Effector memory CD8-positive, alpha-beta T cell (primary cell): Measurements from ENCODE around the gene ADARB1.

ENCODE experiments used
- ATAC-seq: fragments of 150-1000 bp; cut with Tn5 transposase; replicated peaks from 2 replicates; pipeline ENCODE4 v1.10.0; 2021; ENCODE audit warnings: mild to moderate bottlenecking, moderate library complexity
- DNase-seq, 3 experiments: peaks; one replicate each; pipeline ENCODE4 v3.0.0; 2021
- H3K27ac Mint-ChIP-seq, 2 donors: one replicate each; pipeline ENCODE4 v1.8.0; 2022; ENCODE audit warnings: mild to moderate bottlenecking in 2 of 2, mixed read lengths in 2 of 2, moderate library complexity in 2 of 2
- H3K27me3 Mint-ChIP-seq, 2 donors: one replicate each; pipeline ENCODE4 v1.8.0; 2022; ENCODE audit warnings: mixed read lengths in 2 of 2
- H3K36me3 Mint-ChIP-seq: one replicate; pipeline ENCODE4 v1.8.0; 2022; ENCODE audit warnings: mild to moderate bottlenecking, moderate library complexity, mixed read lengths; ENCODE audit not compliant: insufficient read depth
- H3K4me1 Mint-ChIP-seq, 2 donors: one replicate each; pipeline ENCODE4 v1.8.0; 2022; ENCODE audit warnings: low read depth in 2 of 2, mixed read lengths in 2 of 2
- H3K4me3 Mint-ChIP-seq, 2 donors: one replicate each; pipeline ENCODE4 v1.8.0; 2022; ENCODE audit warnings: mild to moderate bottlenecking in 2 of 2, mixed read lengths in 2 of 2, moderate library complexity in 2 of 2
- H3K9me3 Mint-ChIP-seq, 2 donors: one replicate each; pipeline ENCODE4 v1.8.0; 2022; ENCODE audit warnings: mixed read lengths in 2 of 2

The ADARB1 gene

DNA sequence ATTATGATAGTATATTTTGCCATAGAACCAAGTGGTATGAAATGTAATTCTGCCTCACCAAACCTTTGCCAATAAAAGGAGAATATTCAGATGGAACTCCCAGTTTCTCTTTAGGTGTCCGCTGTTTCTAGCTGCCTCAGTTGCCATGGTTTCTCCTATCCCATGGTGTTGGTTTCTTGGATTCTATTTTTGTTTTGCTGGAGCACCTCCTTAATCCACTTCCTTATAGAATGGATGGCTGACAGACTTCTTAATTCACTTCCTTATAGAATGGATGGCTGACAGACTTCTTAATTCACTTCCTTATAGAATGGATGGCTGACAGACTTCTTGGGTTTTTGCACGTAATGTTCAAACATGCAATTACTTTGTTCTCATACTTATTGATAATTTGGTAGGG is 43.7 kb downstream of the ADARB1 start:
- Mint-ChIP-seq H3K27me3 (no peaks in the 10 kb centered on the region), H3K36me3 (peaks cover 5% of the 10 kb centered on the region), H3K9me3 (no peaks in the 10 kb centered on the region), H3K4me3 (no peak overlapping the region), H3K4me1 (peaks cover 23 to 24% of the 10 kb centered on the region in 2 donors), H3K27ac (no peak overlapping the region)
- ATAC-seq (no peak), DNase-seq (no peak)

DNA sequence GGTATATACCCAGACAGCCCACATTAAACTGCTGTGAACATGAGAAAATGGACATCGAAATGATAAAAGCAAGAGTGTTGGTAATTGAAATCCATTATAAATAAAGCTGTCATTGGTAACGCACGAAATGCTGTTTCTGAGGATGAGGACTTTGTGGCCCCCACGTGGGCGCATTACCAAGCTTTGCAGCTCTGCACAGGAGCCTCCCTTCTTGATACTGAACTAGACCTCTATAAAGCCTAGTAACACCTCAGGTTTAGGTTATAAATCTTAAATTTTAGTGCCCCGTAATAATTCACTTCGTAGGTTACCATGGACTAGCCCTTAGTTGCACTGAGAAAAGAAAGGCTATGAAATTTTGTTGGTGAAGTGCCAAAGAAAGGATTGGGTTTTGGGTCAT is 45.4 kb downstream of the ADARB1 start:
- H3K4me1 Mint-ChIP-seq, result peaks cover 21 to 24% of the 10 kb centered on the region in 2 donors
- ATAC-seq (no peak), DNase-seq (no peak)
- H3K9me3 Mint-ChIP-seq, result no peaks in the 10 kb centered on the region
- no peak overlapping the region for H3K4me3 Mint-ChIP-seq
- peaks cover 6% of the 10 kb centered on the region for H3K36me3 Mint-ChIP-seq
- H3K27ac Mint-ChIP-seq, result no peak overlapping the region
- H3K27me3 Mint-ChIP-seq, result no peaks in the 10 kb centered on the region

DNA sequence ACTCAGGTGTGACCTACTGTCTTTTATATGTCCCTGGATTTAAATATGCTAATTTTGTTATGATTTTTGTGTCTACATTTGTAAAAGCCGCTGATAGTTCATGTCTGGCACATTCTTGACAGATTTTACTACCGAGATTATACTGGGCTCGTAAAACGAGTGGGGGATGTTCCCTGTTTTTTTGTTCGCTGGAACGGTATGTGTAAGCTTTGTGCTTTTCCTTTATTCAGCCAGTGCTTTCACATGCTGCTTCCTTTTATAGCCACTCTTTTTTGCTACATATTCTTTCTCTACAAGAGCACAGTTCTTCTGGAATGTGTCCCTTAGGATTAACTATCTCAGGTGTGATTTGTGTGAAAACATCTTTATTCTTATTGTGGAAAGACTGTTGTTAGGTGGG is 46.6 kb downstream of the ADARB1 start:
- no peak for ATAC-seq
- peaks cover 6% of the 10 kb centered on the region for H3K36me3 Mint-ChIP-seq
- DNase-seq, result no peak
- no peaks in the 10 kb centered on the region for H3K9me3 Mint-ChIP-seq
- H3K27me3 Mint-ChIP-seq, result no peaks in the 10 kb centered on the region
- H3K27ac Mint-ChIP-seq, result no peak overlapping the region
- no peak overlapping the region for H3K4me3 Mint-ChIP-seq
- H3K4me1 Mint-ChIP-seq, result peaks cover 17 to 23% of the 10 kb centered on the region in 2 donors

DNA sequence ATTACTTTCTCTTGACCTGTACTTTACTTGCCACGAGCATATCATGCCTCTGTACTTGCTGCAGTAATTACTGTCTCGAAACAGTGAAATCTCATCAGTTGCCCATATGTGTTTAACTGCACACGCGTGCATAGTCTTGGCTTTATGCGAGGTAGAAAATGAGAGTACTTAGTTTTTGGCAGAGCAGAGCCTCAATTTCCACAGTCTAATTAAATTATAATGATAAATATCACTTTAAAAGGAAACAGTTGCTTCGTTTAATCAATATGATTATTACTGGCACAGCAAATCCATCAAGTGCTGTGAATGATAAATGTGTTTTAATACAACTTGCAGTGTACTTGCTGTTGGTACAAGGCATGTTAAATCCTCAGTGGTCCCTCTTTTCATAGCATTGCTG is 47.6 kb downstream of the ADARB1 start:
- H3K27me3 Mint-ChIP-seq, result no peaks in the 10 kb centered on the region
- peaks cover 6% of the 10 kb centered on the region for H3K36me3 Mint-ChIP-seq
- peaks cover 22 to 26% of the 10 kb centered on the region in 2 donors for H3K4me1 Mint-ChIP-seq
- H3K9me3 Mint-ChIP-seq, result no peaks in the 10 kb centered on the region
- no peak overlapping the region for H3K4me3 Mint-ChIP-seq
- DNase-seq, result no peak
- H3K27ac Mint-ChIP-seq, result peak overlapping the region in 1 of 2 donors; percentile 51
- no peak for ATAC-seq

DNA sequence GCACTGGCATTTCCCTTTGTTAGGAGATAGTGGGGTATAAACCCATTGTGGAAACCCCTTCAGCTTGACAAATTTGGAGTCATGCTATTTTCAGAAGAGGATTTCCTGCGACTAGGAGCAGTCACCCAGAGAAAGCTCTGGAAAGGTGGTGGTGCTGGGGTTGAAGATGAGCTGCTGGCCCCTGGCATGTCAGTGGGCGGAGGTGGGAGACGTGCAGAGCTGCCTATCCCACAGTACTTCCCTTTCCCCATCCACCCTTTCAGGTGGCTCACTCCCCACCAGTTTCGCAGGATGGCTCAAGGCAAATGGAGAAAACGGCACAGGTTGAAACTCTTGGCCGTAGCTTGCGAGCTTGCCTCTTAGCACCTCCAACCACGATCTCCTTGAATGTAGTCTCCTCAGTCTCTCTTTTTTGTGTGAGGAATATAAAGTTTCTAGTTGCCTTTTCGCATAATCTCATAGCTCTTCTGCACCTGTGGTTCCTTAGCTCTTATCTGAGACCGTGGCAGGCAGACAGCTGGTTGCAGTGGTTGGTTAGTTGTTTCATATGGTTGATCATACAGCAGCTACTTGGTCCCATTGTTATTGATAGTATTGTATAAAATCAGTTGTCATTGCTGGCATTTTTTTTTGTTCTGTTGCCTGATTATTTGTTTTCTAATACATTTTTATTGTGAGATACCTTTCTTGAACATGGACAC is 48.2 kb downstream of the ADARB1 start:
- H3K27ac Mint-ChIP-seq, result peak overlapping the region in 1 of 2 donors; percentile 78
- no peaks in the 10 kb centered on the region for H3K27me3 Mint-ChIP-seq
- H3K4me1 Mint-ChIP-seq, result peaks cover 23 to 27% of the 10 kb centered on the region in 2 donors
- H3K4me3 Mint-ChIP-seq, result no peak overlapping the region
- H3K9me3 Mint-ChIP-seq, result no peaks in the 10 kb centered on the region
- H3K36me3 Mint-ChIP-seq, result peaks cover 6% of the 10 kb centered on the region
- no peak for DNase-seq
- ATAC-seq, result no peak

DNA sequence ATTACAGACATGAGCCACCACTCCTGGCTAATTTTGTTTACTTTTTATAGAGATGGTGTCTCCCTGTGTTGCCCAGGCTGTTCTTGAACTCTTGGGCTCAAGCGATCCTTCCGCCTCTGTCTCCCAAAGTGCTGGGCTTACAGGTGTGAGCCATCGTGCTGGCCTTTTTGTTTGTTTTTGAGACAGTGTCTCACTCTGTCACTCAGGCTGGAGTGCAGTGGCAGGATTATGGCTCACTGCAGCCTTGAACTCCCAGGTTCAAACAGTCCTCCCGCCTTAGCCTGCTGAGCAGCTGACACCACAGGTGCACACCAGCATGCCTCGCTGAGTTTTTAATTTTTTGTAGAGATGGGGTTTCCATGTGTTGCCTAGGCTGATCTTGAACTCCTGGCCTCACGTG is 49.1 kb downstream of the ADARB1 start:
- H3K4me1 Mint-ChIP-seq, result peaks cover 23 to 30% of the 10 kb centered on the region in 2 donors
- no peaks in the 10 kb centered on the region for H3K9me3 Mint-ChIP-seq
- peak overlapping the region in 1 of 2 donors; percentile 30 for H3K27ac Mint-ChIP-seq
- DNase-seq (no peak), ATAC-seq (no peak)
- H3K27me3 Mint-ChIP-seq, result no peaks in the 10 kb centered on the region
- H3K36me3 Mint-ChIP-seq, result peaks cover 6% of the 10 kb centered on the region
- no peak overlapping the region for H3K4me3 Mint-ChIP-seq

DNA sequence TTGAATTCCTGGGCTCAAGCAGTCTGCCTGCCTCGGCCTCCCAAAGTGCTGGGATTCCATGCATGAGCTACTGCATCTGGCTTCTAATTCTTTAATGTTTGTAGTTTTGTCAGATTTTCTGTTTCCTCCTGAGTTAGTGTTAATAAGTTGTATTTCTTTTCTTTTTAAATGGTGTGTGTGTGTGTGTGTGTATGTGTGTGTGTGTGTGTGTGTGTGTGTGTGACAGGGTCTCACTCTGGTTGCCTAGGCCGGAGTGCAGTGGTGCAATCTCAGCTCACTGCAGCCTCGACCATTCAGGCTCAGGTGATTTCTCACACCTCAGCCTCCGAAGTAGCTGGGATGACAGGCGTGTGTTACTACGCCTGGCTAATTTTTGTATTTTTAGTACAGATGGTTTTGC is 50.2 kb downstream of the ADARB1 start:
- ATAC-seq (no peak), DNase-seq (no peak)
- Mint-ChIP-seq H3K36me3 (peaks cover 7% of the 10 kb centered on the region), H3K9me3 (no peaks in the 10 kb centered on the region), H3K27ac (peak overlapping the region in 1 of 2 donors; percentile 77), H3K27me3 (no peaks in the 10 kb centered on the region), H3K4me1 (peaks cover 29 to 35% of the 10 kb centered on the region in 2 donors), H3K4me3 (no peak overlapping the region)

DNA sequence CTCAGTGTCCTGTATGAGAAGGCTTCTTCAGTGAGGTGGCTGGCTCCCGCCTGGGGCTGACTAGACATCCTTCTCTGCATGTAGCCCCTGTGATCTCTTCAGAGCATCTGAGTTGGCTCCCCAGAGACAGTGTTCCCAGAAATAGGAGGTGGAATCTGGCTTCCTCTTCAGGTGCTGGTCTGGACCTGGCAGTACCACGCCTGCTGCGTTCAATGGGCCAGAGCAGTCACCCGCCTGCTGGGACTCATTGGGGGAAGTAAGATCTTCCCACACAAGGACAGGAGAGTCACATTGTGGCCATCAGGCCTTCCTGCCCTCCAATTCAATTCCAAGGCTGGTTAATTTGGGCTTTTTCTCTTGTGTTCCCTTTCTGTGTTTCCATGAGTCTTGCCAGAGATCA is 51.0 kb downstream of the ADARB1 start:
- Mint-ChIP-seq H3K27me3 (no peaks in the 10 kb centered on the region), H3K9me3 (no peaks in the 10 kb centered on the region), H3K4me1 (peaks cover 29 to 35% of the 10 kb centered on the region in 2 donors), H3K4me3 (no peak overlapping the region), H3K36me3 (peaks cover 8% of the 10 kb centered on the region), H3K27ac (peak overlapping the region; percentile 42 to 77)
- ATAC-seq (no peak), DNase-seq (no peak)

DNA sequence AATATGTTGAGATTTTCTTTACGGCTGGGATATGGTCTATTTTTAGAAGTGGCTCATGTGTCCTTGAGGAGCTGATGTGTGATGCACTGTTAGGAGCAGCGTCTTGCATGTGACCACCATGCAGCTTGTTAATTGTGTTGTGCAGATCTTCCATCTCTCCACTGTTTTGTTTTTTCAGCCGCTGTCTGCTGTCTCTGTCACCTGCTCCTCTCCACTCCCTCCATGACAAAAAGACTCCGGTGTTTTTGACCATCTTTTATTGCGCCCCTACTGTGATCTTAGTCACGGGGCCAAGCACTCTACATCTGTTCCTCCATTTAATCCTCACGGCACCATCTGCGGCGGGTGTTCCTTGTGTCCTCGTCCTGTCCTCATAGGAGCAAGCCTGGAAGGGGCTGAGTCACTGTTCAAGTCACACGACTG is 51.8 kb downstream of the ADARB1 start:
- Mint-ChIP-seq H3K27ac (no peak overlapping the region), H3K36me3 (peaks cover 7% of the 10 kb centered on the region), H3K9me3 (no peaks in the 10 kb centered on the region), H3K4me1 (peaks cover 24 to 29% of the 10 kb centered on the region in 2 donors), H3K27me3 (no peaks in the 10 kb centered on the region), H3K4me3 (no peak overlapping the region)
- ATAC-seq (no peak), DNase-seq (no peak)

DNA sequence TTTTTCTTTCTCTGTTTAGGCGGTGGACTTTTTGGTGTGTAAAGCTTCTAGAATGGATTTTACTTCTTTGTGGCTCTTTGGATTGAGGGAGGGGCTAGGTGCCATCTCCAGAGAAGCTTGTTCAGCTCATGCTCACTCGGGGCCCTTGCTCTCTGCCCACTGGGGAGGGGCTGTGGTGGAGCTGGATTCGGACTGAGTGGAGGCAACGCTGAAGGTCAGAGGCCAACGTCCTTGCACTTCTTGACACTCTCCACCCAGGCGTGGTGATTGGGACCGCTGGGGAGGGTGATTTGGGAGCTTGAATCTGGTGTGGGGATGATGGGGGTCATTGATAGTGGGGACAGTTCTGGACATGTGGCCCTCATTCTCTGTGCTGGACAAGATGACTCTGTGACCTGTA is 52.6 kb downstream of the ADARB1 start:
- no peak for DNase-seq
- Mint-ChIP-seq H3K27me3 (no peaks in the 10 kb centered on the region), H3K36me3 (peaks cover 7% of the 10 kb centered on the region), H3K9me3 (no peaks in the 10 kb centered on the region), H3K4me3 (no peak overlapping the region), H3K27ac (no peak overlapping the region), H3K4me1 (peaks cover 21 to 22% of the 10 kb centered on the region in 2 donors)
- no peak for ATAC-seq

DNA sequence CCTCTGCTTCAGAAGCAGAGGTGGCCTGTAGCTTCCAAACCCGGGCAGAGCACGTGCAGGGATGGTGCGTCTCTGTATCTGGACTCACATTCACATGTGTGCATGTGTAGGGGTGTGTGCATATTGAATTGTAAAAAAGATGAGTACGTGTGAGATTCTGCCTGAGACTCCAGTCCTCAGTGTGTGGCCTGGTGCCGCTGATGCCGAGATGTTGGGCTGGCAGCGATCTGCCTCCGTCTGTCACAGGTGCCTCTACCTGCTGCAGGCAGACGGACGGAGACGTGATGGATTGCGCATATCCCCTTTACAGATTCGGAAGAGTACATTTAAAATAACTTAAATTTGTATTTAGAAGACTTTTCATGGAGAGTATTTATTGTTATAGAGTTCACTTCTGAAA is 53.6 kb downstream of the ADARB1 start:
- Mint-ChIP-seq H3K27ac (no peak overlapping the region), H3K4me1 (peaks cover 21 to 23% of the 10 kb centered on the region in 2 donors), H3K4me3 (no peak overlapping the region), H3K9me3 (no peaks in the 10 kb centered on the region), H3K27me3 (no peaks in the 10 kb centered on the region), H3K36me3 (peaks cover 7% of the 10 kb centered on the region)
- ATAC-seq (no peak), DNase-seq (no peak)

DNA sequence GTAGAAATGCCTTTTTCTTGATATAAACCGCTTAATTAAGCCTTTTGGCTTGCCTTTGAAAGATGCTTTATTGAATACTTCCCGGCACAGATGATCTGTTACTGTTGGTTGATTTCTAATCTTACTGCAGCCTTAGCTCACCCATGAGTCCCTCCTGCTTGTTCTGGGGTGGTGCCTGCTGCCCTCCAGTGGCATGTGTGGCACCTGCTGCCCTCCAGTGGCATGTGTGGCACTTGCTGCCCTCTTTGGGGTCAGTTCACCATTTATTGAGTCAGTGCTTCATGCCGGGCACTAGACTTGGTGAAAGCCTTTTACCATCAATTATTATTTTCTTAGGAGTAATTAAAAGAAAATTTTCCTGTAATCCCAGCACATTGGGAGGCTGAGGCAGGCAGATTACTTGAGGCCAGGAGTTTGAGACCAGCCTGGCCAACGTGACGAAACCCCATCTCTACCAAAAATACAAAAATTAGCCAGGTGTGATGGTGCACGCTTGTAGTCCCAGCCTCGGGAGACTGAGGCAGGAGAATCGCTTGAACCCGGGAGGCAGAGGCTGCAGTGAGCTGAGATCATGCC is 54.3 kb downstream of the ADARB1 start:
- Mint-ChIP-seq H3K9me3 (no peaks in the 10 kb centered on the region), H3K27me3 (no peaks in the 10 kb centered on the region), H3K4me1 (peaks cover 24 to 25% of the 10 kb centered on the region in 2 donors), H3K4me3 (no peak overlapping the region), H3K36me3 (peaks cover 7% of the 10 kb centered on the region), H3K27ac (no peak overlapping the region)
- peak; percentile 66 to 80 (median 69) for DNase-seq
- peak; percentile 100 for ATAC-seq

DNA sequence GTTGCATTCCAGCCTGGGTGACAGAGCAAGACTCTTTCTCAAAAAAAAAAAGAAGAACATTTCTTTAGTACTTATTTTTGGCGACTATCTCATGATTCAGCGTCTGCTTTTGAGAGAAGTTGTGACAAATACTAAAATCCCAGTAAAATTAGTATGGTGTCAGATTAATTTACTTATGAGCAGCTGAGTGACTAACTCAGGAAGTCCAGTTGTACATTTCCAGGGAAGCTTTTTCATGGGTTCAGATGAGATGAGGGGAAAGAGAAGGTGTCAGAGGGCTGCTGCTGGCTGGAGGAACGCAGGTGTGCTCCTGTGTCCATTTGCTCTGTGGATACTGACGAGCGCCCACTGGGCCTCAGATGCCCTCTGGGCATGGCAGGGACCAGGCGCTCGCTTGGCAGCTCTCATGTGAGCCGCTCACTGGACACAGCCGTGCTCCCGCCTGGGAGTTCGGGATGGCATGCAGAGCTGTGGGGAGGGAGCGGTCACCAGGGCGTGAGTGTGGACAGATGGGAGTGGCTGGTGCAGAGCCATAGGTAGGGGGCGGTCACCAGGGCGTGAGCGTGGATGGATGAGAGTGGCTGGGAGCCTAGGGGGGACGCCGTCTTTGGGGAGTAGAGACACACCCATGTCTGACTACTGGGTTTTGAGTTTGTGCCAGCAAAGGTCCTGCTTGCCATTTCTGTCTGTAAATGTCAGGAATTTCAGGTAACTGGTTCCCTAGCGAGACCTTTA is 55.0 kb downstream of the ADARB1 start:
- ATAC-seq (no peak), DNase-seq (no peak)
- Mint-ChIP-seq H3K27me3 (no peaks in the 10 kb centered on the region), H3K27ac (no peak overlapping the region), H3K4me3 (no peak overlapping the region), H3K36me3 (peaks cover 6% of the 10 kb centered on the region), H3K9me3 (no peaks in the 10 kb centered on the region), H3K4me1 (peaks cover 22 to 25% of the 10 kb centered on the region in 2 donors)

DNA sequence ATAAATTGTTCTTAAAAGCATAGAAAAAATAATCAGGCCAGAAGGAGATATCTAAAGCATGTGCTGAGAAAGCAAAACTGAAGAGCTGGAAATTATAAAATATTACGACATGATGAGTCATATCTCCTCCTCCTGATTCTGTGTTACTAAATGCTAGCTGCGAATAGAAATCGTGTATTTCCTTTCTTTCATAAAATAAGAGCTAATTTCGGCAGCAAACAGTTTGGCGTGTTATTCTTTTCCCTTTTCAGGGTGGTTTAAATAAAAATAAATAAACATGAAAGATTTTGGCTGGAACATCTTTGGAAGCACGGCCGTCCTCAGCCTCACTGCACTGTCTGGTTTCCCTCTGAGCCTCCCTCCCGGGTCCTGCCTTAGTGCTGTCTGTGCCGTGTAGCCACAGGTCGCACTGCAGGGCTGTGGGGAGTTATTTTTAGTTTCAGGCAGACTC is 56.0 kb downstream of the ADARB1 start:
- peaks cover 19 to 21% of the 10 kb centered on the region in 2 donors for H3K4me1 Mint-ChIP-seq
- H3K4me3 Mint-ChIP-seq, result no peak overlapping the region
- H3K36me3 Mint-ChIP-seq, result peaks cover 8% of the 10 kb centered on the region
- H3K27me3 Mint-ChIP-seq, result no peaks in the 10 kb centered on the region
- ATAC-seq, result no peak
- DNase-seq, result no peak
- no peak overlapping the region for H3K27ac Mint-ChIP-seq
- H3K9me3 Mint-ChIP-seq, result no peaks in the 10 kb centered on the region
